GM06990 (cell line): Measurements from ENCODE around the gene ARID4B.
"Not testable (repeated sequence)": the region's sequence is repeated elsewhere in the genome, so short reads cannot be mapped to it uniquely, and the experiment has no call there.

Source experiments
- DNase-seq: peaks from one replicate; pipeline ENCODE4 v3.0.0-alpha.2; 2011; ENCODE audit not compliant: insufficient read length; ENCODE audit errors: extremely low read depth
- H3K27me3 ChIP-seq: replicated peaks from 2 replicates; pipeline ENCODE4 v1.6.0; 2011; ENCODE audit warnings: low read length; ENCODE audit not compliant: control insufficient read depth, insufficient read depth
- H3K36me3 ChIP-seq: 2 replicates; pipeline ENCODE4 v1.5.1; 2011; ENCODE audit warnings: low read length; ENCODE audit not compliant: control insufficient read depth, insufficient read depth
- H3K4me3 ChIP-seq: replicated peaks from 2 replicates; pipeline ENCODE4 v1.5.1; 2011; ENCODE audit warnings: low read depth, mild to moderate bottlenecking, control low read depth, low read length
- TF ChIP-seq, protein P1 (sequence below): IDR thresholded peaks from 2 replicates; pipeline ENCODE4 v1.5.1; 2011; ENCODE audit warnings: low read length, control low read depth, mild to moderate bottlenecking, inconsistent platforms; ENCODE audit not compliant: insufficient read depth, poor library complexity, severe bottlenecking

ARID4B gene

DNA sequence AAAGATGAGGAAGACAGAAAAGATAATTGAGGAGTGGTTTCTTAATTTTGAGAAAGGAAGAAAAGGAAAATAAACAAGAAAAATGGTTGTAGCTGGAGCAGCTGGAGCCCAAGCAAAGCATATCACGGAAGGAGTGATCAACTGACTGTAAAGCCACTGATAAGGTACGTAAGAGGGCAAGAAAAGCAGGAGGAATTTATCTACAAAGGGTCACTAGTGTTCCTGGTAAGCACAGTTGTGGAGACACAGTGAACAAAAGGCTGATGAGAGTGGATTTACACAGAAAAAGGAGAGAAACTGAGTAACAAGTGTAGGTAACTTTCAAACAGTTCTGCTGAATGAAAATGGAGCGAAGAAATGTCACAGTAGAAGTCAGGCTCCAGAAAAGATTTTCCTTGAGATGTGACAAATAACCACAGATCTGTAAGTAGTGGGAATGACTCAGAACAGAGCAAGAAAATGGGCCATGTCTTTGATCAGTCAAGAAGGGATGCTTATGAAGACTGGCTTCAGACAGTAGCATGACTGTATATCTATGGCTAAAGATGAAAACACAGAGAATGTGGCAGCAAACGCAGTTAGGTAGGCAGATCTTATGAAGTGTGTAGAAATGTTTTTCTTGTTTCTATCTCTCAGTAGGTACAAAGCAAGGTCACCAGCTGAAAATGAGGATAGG is 121.3 kb downstream of the ARID4B start:
- Histone ChIP-seq H3K27me3 (no peaks in the 10 kb centered on the region), H3K4me3 (no peak overlapping the region), H3K36me3 (no peaks in the 10 kb centered on the region; the same call in 1 of the 2 replicates)
- TF ChIP-seq, protein P1, sequence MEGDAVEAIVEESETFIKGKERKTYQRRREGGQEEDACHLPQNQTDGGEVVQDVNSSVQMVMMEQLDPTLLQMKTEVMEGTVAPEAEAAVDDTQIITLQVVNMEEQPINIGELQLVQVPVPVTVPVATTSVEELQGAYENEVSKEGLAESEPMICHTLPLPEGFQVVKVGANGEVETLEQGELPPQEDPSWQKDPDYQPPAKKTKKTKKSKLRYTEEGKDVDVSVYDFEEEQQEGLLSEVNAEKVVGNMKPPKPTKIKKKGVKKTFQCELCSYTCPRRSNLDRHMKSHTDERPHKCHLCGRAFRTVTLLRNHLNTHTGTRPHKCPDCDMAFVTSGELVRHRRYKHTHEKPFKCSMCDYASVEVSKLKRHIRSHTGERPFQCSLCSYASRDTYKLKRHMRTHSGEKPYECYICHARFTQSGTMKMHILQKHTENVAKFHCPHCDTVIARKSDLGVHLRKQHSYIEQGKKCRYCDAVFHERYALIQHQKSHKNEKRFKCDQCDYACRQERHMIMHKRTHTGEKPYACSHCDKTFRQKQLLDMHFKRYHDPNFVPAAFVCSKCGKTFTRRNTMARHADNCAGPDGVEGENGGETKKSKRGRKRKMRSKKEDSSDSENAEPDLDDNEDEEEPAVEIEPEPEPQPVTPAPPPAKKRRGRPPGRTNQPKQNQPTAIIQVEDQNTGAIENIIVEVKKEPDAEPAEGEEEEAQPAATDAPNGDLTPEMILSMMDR, result no peak
- DNase-seq, result no peak

- no peaks in the 10 kb centered on the region; the same call in 1 of the 2 replicates for H3K36me3 ChIP-seq
- TF ChIP-seq, protein P1, result no peak
- DNase-seq, result no peak
- H3K27me3 ChIP-seq, result no peaks in the 10 kb centered on the region
- H3K4me3 ChIP-seq, result no peak overlapping the region
Measured at GRCh38 chr1:235205687-235206086, 122.3 kb downstream of the ARID4B start.

DNA sequence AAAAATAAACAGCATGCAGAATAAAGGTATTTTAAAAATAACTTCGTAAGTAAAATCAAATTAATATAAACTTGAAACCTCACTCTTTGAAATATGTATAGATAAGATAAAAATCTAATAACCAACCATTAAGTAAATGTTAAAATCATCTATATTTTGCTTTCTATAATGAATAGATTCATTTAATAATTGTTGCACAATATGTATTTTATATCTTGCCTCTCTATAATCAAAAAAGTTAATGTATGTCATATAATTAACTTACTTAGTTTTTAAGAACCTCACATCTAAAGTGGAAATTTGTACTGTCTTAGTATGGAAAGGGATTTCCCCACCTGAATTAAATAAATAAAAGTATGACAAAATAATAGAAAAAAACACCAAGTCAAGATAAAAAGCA is 124.6 kb downstream of the ARID4B start:
- Histone ChIP-seq H3K36me3 (no peaks in the 10 kb centered on the region; the same call in 1 of the 2 replicates), H3K27me3 (no peaks in the 10 kb centered on the region), H3K4me3 (no peak overlapping the region)
- DNase-seq, result no peak
- TF ChIP-seq, protein P1, result no peak

- H3K36me3 ChIP-seq, H3K4me3 ChIP-seq, H3K27me3 ChIP-seq, DNase-seq: not testable (repeated sequence)
Measured at GRCh38 chr1:235202447-235202846, 125.5 kb downstream of the ARID4B start.

- TF ChIP-seq, protein P1, result peak; percentile 36
- no peaks in the 10 kb centered on the region; the same call in 1 of the 2 replicates for H3K36me3 ChIP-seq
- DNase-seq, result no peak
- H3K27me3 ChIP-seq, result no peaks in the 10 kb centered on the region
- H3K4me3 ChIP-seq, result no peak overlapping the region
Measured at GRCh38 chr1:235199441-235199840, 128.5 kb downstream of the ARID4B start.

- Histone ChIP-seq H3K27me3 (no peaks in the 10 kb centered on the region), H3K36me3 (peaks cover 5% of the 10 kb centered on the region), H3K4me3 (no peak overlapping the region)
- TF ChIP-seq, protein P1, result no peak
- no peak for DNase-seq
Measured at GRCh38 chr1:235190431-235190830, 137.5 kb downstream of the ARID4B start.
